Panc1 (cell line): ENCODE data around the gene SLC25A17. TPM values are rescaled to one million over a fixed set of nuclear protein-coding genes. Genes with fewer than 3 reads are reported as not detected.
"Not testable (repeated sequence)": the region's sequence is repeated elsewhere in the genome, so short reads cannot be mapped to it uniquely, and the experiment has no call there.

Experiments
- ATAC-seq: fragments of 200-7000 bp; cut with Tn5 transposase; 2 replicates; pipeline ENCODE4 v1.9.1; 2020; ENCODE audit warnings: mild to moderate bottlenecking, moderate library complexity
- BruUV-seq: library from RNA; stranded (reverse); fragments of 400-500 nt; replicated peaks from 2 replicates; lab custom pipeline; 2021; lab: Mats Ljungman, UMichigan
- CTCF ChIA-PET: fragments of 300-600 bp; sonication (Branson Sonifier 250); formaldehyde crosslinking; loops from one replicate; lab custom pipeline; 2022; ENCODE audit warnings: antibody characterized with exemption; lab: Charles Lee
- POLR2A ChIA-PET: fragments of 300-600 bp; sonication (Branson Sonifier 250); formaldehyde crosslinking; loops from one replicate; lab custom pipeline; 2022; ENCODE audit warnings: antibody characterized with exemption; lab: Charles Lee
- DNase-seq: peaks from one replicate; pipeline ENCODE4 v3.0.0-alpha.2; 2010; ENCODE audit warnings: low read depth, low spot score
- H3K27ac ChIP-seq: 2 replicates; pipeline ENCODE4 v1.5.1; 2011; ENCODE audit warnings: mild to moderate bottlenecking, low read length, inconsistent platforms
- H3K27me3 ChIP-seq: fragments of 200-500 bp; sonication (Bioruptor generic); 2 replicates; pipeline ENCODE4 v1.6.0; 2014; ENCODE audit warnings: low read length, inconsistent platforms; ENCODE audit not compliant: control insufficient read depth, insufficient read depth
- H3K36me3 ChIP-seq: fragments of 200-500 bp; sonication (Bioruptor generic); 2 replicates; pipeline ENCODE4 v1.5.1; 2014; ENCODE audit warnings: inconsistent platforms, mild to moderate bottlenecking, low read length, moderate library complexity; ENCODE audit not compliant: control insufficient read depth, insufficient read depth
- H3K4me1 ChIP-seq: 2 replicates; pipeline ENCODE4 v1.5.1; 2011; ENCODE audit warnings: inconsistent platforms, mild to moderate bottlenecking, low read length, moderate library complexity; ENCODE audit not compliant: control insufficient read depth, insufficient read depth
- H3K4me3 ChIP-seq, 2 experiments: 2 replicates each; pipeline ENCODE4 v1.5.1; 2011 to 2012; ENCODE audit warnings: low read depth in 2 of 2, low read length in 2 of 2, mild to moderate bottlenecking in 2 of 2, inconsistent platforms in 1 of 2, moderate library complexity in 1 of 2
- H3K9me3 ChIP-seq: fragments of 200-500 bp; sonication (Bioruptor generic); 2 replicates; pipeline ENCODE4 v1.5.1; 2014; ENCODE audit warnings: low read depth, mild to moderate bottlenecking, inconsistent platforms, low read length, moderate library complexity; ENCODE audit not compliant: control insufficient read depth, insufficient read depth
- CTCF ChIP-seq: fragments of 450-650 bp; IDR thresholded peaks from 2 replicates; pipeline ENCODE4 v1.5.1; 2017; ENCODE audit warnings: mild to moderate bottlenecking
- POLR2AphosphoS5 ChIP-seq: IDR thresholded peaks from 2 replicates; pipeline ENCODE4 v1.6.1; 2012; ENCODE audit warnings: mild to moderate bottlenecking, low read depth, low read length, moderate library complexity
- REST ChIP-seq, 2 experiments: IDR thresholded peaks; 2 replicates each; pipeline ENCODE4 v1.6.1; 2011 to 2012; ENCODE audit warnings: low read depth in 2 of 2, control low read depth in 1 of 2, low read length in 1 of 2, mild to moderate bottlenecking in 1 of 2, moderate library complexity in 1 of 2; ENCODE audit not compliant: insufficient read depth in 1 of 2
- SIN3A ChIP-seq: IDR thresholded peaks from 2 replicates; pipeline ENCODE4 v1.6.1; 2012; ENCODE audit warnings: low read depth, mild to moderate bottlenecking, low read length, moderate library complexity, borderline replicate concordance; ENCODE audit not compliant: insufficient read depth
- TCF7L2 ChIP-seq: IDR thresholded peaks from 2 replicates; pipeline ENCODE4 v1.6.1; 2011; ENCODE audit warnings: mild to moderate bottlenecking, low read depth, low read length, inconsistent platforms
- in situ Hi-C: cut with HindIII; loops from 2 replicates; pipeline ENCODE4 v1.10.0; 2016; ENCODE audit warnings: low sequenced_read_pairs, low pct_unique_long_range_greater_than_20kb
- intact Hi-C: fragments of 100-400 bp; cut with micrococcal nuclease; formaldehyde crosslinking; loops from one replicate; pipeline ENCODE4 v1.10.0; 2022; ENCODE audit not compliant: unreplicated experiment
- total RNA-seq: library from RNA; stranded (reverse); gene quantifications from one replicate; pipeline ENCODE4 v1.2.1, GENCODE V29; 2021; ENCODE audit not compliant: unreplicated experiment

SLC25A17 gene
- total RNA-seq, 1 experiment from 2014 or later, result 28.9 TPM

GRCh38 chr22:40853333-40853732 lies 34.2 kb upstream of the SLC25A17 start:
- intact Hi-C loops (no loop called here), in situ Hi-C loops (no loop called here)
- Histone ChIP-seq H3K27ac (peak overlapping the region; percentile 86), H3K9me3 (no peaks in the 10 kb centered on the region), H3K27me3 (no peaks in the 10 kb centered on the region), H3K4me3 (peak overlapping the region in 1 of 2 experiments; percentile 66; a peak in 3 of 4 replicates), H3K36me3 (peaks cover 21% of the 10 kb centered on the region), H3K4me1 (peaks cover 28% of the 10 kb centered on the region)
- ChIA-PET POLR2A (interaction anchor here (0.6 kb wide), 1 partner anchor 1816 kb away, joined by 5 read pairs; no protein-coding TSS in a partner anchor), CTCF (no interaction called here)
- no peak for DNase-seq
- TF ChIP-seq SIN3A, result no peak
- no peak for TF ChIP-seq REST (IDR thresholded peaks at IDR 0.05; ENCODE audit: insufficient read depth in 1 of 2, low read depth in 2 of 2, low read length in 1 of 2)
- no peak for TF ChIP-seq CTCF
- no peak for TF ChIP-seq TCF7L2
- TF ChIP-seq POLR2AphosphoS5, result no peak
- no TSS peak for BruUV-seq
- ATAC-seq, result no peak

DNA sequence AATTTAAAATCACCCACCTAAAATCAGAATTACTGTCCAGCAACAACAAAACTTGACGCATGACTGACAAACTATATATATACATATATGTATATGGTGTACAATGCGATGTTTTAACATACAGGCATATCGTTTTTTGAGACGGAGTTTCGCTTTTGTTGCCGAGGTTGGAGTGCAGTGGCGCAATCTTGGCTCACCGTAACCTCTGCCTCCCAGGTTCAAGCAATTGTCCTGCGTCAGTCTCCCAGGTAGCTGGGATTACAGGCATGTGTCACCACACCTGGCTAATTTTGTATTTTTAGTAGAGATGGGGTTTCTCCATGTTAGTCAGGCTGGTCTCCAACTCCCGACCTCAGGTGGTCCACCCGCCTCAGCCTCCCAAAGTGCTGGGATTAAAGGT lies 26.7 kb upstream of the SLC25A17 start:
- ATAC-seq, DNase-seq, BruUV-seq, H3K9me3 ChIP-seq, H3K4me3 ChIP-seq, H3K27ac ChIP-seq, intact Hi-C loops, H3K4me1 ChIP-seq, H3K27me3 ChIP-seq, CTCF ChIA-PET, in situ Hi-C loops: not testable (repeated sequence)
- POLR2A ChIA-PET, result interaction anchor here (0.6 kb wide), 1 partner anchor 232 kb away, joined by 4 read pairs; no protein-coding TSS in a partner anchor
- peaks cover 44% of the 10 kb centered on the region for H3K36me3 ChIP-seq

- in situ Hi-C loops, result no loop called here
- Histone ChIP-seq H3K9me3 (no peaks in the 10 kb centered on the region), H3K36me3 (peaks cover 43% of the 10 kb centered on the region), H3K4me1 (no peaks in the 10 kb centered on the region), H3K27ac (no peak overlapping the region), H3K27me3 (no peaks in the 10 kb centered on the region), H3K4me3 (no peak overlapping the region)
- ATAC-seq, result no peak
- CTCF ChIA-PET, result no interaction called here
- POLR2A ChIA-PET, result no interaction called here
- DNase-seq, result no peak
- TF ChIP-seq TCF7L2, result no peak
- BruUV-seq, result no TSS peak
- intact Hi-C loops, result no loop called here
These were observed 25.8 kb upstream of the SLC25A17 start for GRCh38 chr22:40844951-40845350.
